Measurements from ENCODE around the gene PDE1A. TPM values are rescaled to one million over a fixed set of nuclear protein-coding genes. Genes with fewer than 3 reads are reported as not detected.

The PDE1A gene
- total RNA-seq, 1 experiment from 2014 or later = not detected

- Histone ChIP-seq H3K9me3 (no peaks in the 10 kb centered on the region), H3K36me3 (ENCODE audit: control insufficient read depth, insufficient read depth, low read length) (no peaks in the 10 kb centered on the region), H3K4me3 (ENCODE audit: low read depth, low read length) (no peak overlapping the region), H3K27me3 (replicated peaks; ENCODE audit: control insufficient read depth, insufficient read depth, low read length) (no peaks in the 10 kb centered on the region), H3K4me1 (peaks cover 15% of the 10 kb centered on the region)
- no peaks in the 10 kb centered on the region for H3K36me3 Mint-ChIP-seq (ENCODE audit: insufficient read depth, unreplicated experiment)
- H3K27me3 Mint-ChIP-seq (ENCODE audit: insufficient read depth, unreplicated experiment) = no peaks in the 10 kb centered on the region
- H3K4me1 Mint-ChIP-seq (ENCODE audit: low read depth, unreplicated experiment) = peaks cover 6% of the 10 kb centered on the region
- CTCF ChIA-PET = no interaction called here
- no peak for TF ChIP-seq CTCF (IDR thresholded peaks at IDR 0.05; ENCODE audit: insufficient read depth in 1 of 2, low read depth in 1 of 2, low read length in 1 of 2, severe bottlenecking in 1 of 2, unreplicated experiment in 1 of 2)
- no peak overlapping the region for H3K4me3 Mint-ChIP-seq (ENCODE audit: unreplicated experiment)
- no TSS peak for BruUV-seq (replicated peaks)
- no peak for DNase-seq
- no peak overlapping the region for H3K27ac Mint-ChIP-seq (ENCODE audit: unreplicated experiment)
- intact Hi-C loops (cut with micrococcal nuclease; ENCODE audit: unreplicated experiment) = no loop called here
- no peaks in the 10 kb centered on the region for H3K9me3 Mint-ChIP-seq (ENCODE audit: unreplicated experiment)
- POLR2A ChIA-PET = no interaction called here
Measured at GRCh38 chr2:182144776-182145165, 282.1 kb downstream of the PDE1A start.

- POLR2A ChIA-PET = no interaction called here
- intact Hi-C loops (cut with micrococcal nuclease; ENCODE audit: unreplicated experiment) = no loop called here
- H3K27me3 ChIP-seq (replicated peaks; ENCODE audit: control insufficient read depth, insufficient read depth, low read length) = no peaks in the 10 kb centered on the region
- TF ChIP-seq CTCF (IDR thresholded peaks at IDR 0.05; ENCODE audit: insufficient read depth in 1 of 2, low read depth in 1 of 2, low read length in 1 of 2, severe bottlenecking in 1 of 2, unreplicated experiment in 1 of 2) = no peak
- H3K36me3 Mint-ChIP-seq (ENCODE audit: insufficient read depth, unreplicated experiment) = no peaks in the 10 kb centered on the region
- no peak overlapping the region for H3K4me3 ChIP-seq (ENCODE audit: low read depth, low read length)
- peak overlapping the region; percentile 32 for H3K27ac Mint-ChIP-seq (ENCODE audit: unreplicated experiment)
- H3K9me3 Mint-ChIP-seq (ENCODE audit: unreplicated experiment) = no peaks in the 10 kb centered on the region
- DNase-seq = no peak
- no peaks in the 10 kb centered on the region for H3K9me3 ChIP-seq
- no TSS peak for BruUV-seq (replicated peaks)
- H3K36me3 ChIP-seq (ENCODE audit: control insufficient read depth, insufficient read depth, low read length) = no peaks in the 10 kb centered on the region
- H3K27me3 Mint-ChIP-seq (ENCODE audit: insufficient read depth, unreplicated experiment) = no peaks in the 10 kb centered on the region
- H3K4me3 Mint-ChIP-seq (ENCODE audit: unreplicated experiment) = no peak overlapping the region
- peaks cover 6% of the 10 kb centered on the region for H3K4me1 Mint-ChIP-seq (ENCODE audit: low read depth, unreplicated experiment)
- CTCF ChIA-PET = no interaction called here
- H3K4me1 ChIP-seq = peaks cover 15% of the 10 kb centered on the region
Measured at GRCh38 chr2:182144041-182144775, 282.6 kb downstream of the PDE1A start.

DNA sequence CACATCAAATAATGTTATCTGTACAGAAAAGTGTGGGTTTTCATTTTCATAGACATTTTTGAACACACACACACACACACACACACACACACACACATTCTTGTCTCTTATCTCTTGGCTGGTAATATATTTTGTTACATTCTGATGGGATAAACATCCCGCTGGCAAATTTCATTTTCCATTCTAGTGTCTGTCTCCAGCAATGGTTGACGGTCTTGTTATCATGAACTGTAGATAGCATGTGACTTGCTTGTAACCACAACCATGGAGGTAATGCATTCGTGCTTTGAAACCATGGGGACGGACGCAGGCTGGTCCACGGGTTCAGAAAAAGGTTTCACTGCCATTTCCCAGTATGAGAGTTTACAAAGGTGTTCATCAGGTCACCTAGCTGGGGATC is 284.8 kb downstream of the PDE1A start:
- Histone ChIP-seq H3K36me3 (ENCODE audit: control insufficient read depth, insufficient read depth, low read length) (no peaks in the 10 kb centered on the region), H3K27me3 (replicated peaks; ENCODE audit: control insufficient read depth, insufficient read depth, low read length) (no peaks in the 10 kb centered on the region), H3K4me3 (ENCODE audit: low read depth, low read length) (no peak overlapping the region), H3K4me1 (peaks cover 15% of the 10 kb centered on the region), H3K9me3 (no peaks in the 10 kb centered on the region)
- H3K27me3 Mint-ChIP-seq (ENCODE audit: insufficient read depth, unreplicated experiment) = no peaks in the 10 kb centered on the region
- peaks cover 6% of the 10 kb centered on the region for H3K4me1 Mint-ChIP-seq (ENCODE audit: low read depth, unreplicated experiment)
- ChIA-PET POLR2A (no interaction called here), CTCF (no interaction called here)
- no peak for TF ChIP-seq CTCF (IDR thresholded peaks at IDR 0.05; ENCODE audit: insufficient read depth in 1 of 2, low read depth in 1 of 2, low read length in 1 of 2, severe bottlenecking in 1 of 2, unreplicated experiment in 1 of 2)
- intact Hi-C loops (cut with micrococcal nuclease; ENCODE audit: unreplicated experiment) = no loop called here
- H3K4me3 Mint-ChIP-seq (ENCODE audit: unreplicated experiment) = no peak overlapping the region
- H3K36me3 Mint-ChIP-seq (ENCODE audit: insufficient read depth, unreplicated experiment) = no peaks in the 10 kb centered on the region
- no peak for DNase-seq
- H3K27ac Mint-ChIP-seq (ENCODE audit: unreplicated experiment) = no peak overlapping the region
- no TSS peak for BruUV-seq (replicated peaks)
- H3K9me3 Mint-ChIP-seq (ENCODE audit: unreplicated experiment) = no peaks in the 10 kb centered on the region
